ENCODE measurements around the gene GPC5. TPM values are rescaled to one million over a fixed set of nuclear protein-coding genes. Genes with fewer than 3 reads are reported as not detected.

The GPC5 gene
- not detected in 2 replicates for total RNA-seq

GRCh38 chr13:91398413-91399188 is at the start of gene GPC5:
TSS of gene GPC5 (plus strand) at chr13:91398621.

Other genes starting within 250 kb of the GPC5 start
- 1.6 and 2.2 TPM in 2 replicates for gene MIR17HG, start 50.9 kb upstream of the GPC5 start, total RNA-seq

All from cardiac atrium fibroblast (primary cell).